ENCODE results near the gene CPTP.

CPTP gene

DNA sequence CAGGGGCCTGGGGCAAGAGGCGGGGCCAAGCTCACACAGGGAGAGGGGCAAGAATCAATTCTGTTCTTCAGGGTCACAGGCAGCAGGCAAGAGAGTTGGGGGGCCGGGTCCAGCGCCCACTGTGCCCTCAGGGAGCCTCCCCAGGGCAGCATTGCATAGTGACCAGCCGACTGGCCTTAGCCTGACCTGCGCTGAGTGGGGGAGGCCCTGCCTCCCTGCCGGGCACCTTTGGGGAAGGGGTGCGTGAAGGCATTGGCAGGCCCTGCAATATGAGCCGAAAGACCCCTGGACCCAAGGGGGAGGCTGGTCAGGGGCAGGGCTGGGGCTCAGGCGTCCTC lies 32.2 kb upstream of the CPTP start:
- no peak for DNase-seq (ENCODE audit: low read depth in 3 of 3)

GRCh38 chr1:1292851-1293250 lies 31.8 kb upstream of the CPTP start:
- DNase-seq (ENCODE audit: low read depth in 3 of 3), result no peak

DNA sequence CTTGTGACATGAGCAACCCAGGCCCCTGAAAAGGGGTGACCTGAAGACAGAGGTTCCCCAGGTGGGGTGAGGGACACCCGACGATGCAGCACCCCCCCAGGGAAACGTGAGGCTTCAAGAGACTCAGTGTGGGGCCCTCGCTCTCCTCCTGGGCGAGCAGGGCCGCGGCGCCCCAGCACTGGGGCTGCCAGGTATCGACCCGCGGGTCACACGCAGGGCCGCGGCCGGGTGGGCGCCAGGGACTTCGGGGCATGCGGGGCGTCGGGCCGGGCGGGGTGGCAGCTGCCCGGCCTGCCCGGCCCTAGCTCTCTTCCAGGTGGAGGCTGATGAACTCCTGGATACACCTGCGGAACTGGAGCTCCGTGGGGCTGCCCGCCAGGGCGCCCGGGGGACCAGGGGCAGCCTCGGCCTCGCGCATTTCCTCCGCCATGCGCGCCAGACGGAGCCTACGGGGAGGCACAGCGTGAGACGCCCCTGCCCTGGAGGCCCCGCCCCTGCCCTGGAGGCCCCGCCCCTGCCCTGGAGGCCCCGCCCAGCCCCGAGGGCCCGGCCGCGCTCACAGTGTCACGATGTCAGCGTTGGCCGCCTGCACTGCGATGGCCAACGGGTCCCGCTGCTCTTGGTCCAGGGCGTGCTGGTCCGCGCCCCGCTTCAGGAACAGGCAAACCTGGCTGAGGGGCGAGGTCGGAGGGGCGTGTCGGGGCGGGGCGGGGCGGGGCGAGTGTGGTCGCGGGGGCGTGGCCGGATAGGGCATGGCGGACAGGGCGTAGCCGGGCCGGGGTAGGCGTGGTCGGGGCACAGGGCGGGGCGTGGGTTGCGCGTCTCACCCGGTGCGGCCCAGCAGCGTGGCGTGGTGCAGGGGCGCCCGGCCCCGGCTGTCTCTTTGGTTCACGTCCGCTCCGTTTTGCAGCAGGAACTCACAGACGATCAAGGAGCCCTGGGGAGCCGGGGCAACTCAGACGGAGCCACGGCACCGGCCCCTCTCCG lies 31.0 kb upstream of the CPTP start:
- no peak for DNase-seq (ENCODE audit: low read depth in 3 of 3)

DNA sequence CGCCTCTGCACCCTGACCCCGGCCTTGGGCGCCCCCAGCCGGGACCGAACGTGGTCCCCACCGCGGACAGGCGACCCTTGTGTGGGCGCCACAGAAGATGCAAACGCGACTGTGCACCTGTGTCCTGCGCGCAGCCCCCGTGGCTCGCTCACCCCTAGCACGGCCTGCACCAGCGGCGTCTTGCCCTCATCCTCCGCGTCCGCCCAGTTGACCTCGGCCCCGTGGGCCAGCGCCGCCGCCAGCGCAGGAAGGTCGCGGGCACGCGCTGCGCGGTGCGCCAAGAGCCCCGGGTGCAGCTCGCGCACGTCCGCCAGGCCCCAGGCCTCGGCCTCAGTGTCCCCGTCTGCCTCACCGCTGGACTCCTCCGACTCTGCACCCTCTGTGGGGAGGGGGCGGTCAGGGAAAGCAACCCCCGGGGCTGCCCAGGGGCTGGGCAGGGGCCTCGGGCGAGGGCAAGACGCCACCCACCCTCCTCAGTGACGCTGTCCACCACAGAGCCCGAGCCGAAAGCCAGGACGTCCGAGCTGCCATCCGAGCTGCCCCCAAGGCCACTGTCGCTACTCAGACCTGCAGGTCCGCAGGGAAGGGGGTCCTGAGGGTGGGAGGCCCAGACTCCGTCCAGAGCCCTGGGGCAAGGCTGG lies 30.2 kb upstream of the CPTP start:
- DNase-seq (ENCODE audit: low read depth in 3 of 3), result no peak

- DNase-seq (ENCODE audit: low read depth in 3 of 3), result no peak
These were observed 29.3 kb upstream of the CPTP start for GRCh38 chr1:1295154-1295923.

GRCh38 chr1:1296070-1297061 lies 28.2 kb upstream of the CPTP start:
- DNase-seq (ENCODE audit: low read depth in 3 of 3), result no peak

GRCh38 chr1:1297802-1298424 lies 26.7 kb upstream of the CPTP start:
- DNase-seq (ENCODE audit: low read depth in 3 of 3), result no peak

GRCh38 chr1:1298861-1299685 lies 25.5 kb upstream of the CPTP start:
- DNase-seq (ENCODE audit: low read depth in 3 of 3), result no peak

GRCh38 chr1:1299686-1300351 lies 24.8 kb upstream of the CPTP start:
- no peak for DNase-seq (ENCODE audit: low read depth in 3 of 3)

DNA sequence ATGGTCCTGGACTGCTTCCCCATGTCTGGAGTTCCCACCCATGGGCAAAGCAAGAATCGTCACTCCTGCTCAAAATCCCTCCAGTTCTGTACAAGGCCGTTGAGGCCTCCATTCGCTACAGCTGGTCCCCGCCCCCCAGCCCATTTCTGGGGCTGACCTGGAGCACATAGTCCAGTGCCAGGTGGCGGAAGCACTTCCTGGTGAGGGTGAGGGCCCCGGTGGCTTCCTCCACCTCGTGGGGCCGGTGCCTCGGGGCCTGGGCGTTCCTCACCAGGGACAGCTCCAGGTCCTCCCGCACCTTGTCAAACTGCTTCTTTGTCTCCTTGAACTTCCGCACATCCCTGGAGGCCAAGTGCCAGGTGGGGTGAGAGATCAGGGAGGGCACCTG lies 24.3 kb upstream of the CPTP start:
- no peak for DNase-seq (ENCODE audit: low read depth in 3 of 3)

- no peak for DNase-seq (ENCODE audit: low read depth in 3 of 3)
These were observed 22.6 kb upstream of the CPTP start for GRCh38 chr1:1302006-1302430.

GRCh38 chr1:1302951-1303509 lies 21.6 kb upstream of the CPTP start:
- no peak for DNase-seq (ENCODE audit: low read depth in 3 of 3)

DNA sequence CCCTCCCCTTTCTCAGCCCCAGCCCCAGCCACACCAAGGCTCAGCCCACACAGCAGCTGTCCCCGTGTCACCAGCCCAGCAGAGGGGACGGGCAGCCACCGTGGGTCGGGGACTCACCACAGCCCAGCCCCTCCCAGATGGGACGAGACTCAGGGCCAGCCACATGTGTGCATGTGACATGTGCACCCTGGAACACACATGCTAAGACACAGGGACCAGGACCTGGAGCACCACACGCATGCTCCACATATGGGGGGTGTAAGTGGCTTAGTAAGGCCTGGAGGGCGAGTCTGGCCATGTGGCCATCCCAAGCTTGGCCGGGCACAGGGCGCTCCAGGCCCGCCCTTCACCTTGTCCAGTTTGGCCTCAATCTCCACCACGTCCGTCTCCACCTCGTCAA lies 20.9 kb upstream of the CPTP start:
- no peak for DNase-seq (ENCODE audit: low read depth in 3 of 3)

DNA sequence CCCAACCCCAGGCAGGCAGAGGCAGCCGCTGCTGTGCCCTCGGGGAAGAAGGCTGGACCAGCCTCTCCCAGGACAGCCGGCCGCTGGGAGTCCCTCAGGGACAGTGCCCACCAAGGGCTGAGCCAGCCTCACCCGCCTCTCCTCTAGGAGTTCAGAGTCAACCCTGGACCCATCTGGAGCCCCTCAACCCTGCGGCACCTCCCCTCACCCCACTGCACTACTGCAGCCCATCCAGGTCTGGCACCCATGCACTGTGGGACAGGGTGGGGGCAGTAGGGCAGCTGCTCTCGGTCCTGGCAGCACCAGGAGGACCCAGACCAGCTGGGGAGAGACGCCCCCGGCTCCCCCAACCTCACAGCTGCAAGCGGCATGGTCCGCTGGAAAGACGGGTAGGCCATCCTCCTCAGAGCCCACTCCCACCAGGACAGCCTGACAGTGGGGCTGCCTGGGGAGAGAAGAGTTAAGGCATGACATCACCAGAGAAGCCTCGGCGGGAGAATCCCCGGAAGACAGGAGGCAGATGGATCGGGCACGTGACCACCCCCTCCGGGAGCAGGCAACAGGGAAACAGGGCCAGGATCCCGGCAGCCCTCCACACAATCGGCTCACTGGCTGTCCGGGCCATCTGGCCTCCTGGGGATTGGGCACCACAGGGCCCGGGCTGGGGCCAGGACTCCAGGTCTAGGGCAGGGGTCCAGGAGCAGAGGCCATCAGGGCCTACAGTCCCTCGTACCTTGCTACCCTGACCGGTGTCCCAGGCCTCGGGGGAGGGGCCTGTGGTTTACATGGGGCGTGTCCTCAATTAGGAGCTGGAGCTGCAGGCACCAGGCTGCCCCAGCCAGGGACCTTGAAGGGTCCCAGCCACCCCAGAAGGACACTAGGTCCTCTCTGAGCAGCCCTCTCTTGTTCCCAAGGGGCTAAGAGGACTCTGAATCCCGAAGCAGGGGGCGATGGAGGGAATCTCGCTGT lies 20.0 kb upstream of the CPTP start:
- no peak for DNase-seq (ENCODE audit: low read depth in 3 of 3)

DNA sequence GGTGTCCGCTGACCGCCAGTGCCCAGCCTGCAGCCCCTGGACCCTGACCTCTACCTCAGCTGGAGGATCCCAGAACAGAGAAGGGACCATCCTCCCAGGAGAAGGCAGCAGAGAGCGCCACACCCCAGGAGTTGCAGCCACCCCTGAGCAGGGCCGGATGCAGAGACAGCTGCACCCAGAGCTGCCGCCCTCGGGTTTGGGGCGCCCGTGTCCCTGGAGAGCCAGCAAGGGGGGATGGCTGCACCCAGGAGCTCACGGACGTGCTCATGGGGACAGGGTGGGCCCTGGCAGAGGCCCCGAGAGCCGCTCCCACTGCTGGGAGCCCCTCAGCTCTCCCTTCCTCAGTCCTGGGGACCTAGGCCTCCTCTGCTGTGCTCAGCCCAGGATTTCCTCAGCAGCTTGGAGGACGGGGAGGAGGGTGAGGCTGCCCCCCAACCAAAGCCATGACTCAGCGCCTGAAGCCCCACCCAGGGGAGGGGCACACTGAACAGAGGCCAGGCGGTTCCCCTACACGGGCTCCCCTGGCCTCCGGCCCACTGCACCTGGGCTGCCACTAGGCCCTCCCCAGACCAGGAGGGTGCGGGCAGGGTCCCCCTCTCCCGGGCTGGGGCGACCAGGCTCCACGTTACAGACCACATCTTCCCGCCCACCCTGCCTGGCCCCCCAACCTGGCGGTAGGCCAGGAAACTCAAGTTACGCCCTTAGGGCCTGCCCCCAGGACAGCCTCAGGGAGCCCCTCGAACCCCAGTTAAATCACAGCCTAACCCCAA lies 19.1 kb upstream of the CPTP start:
- peak in 2 of 3 experiments; percentile 36 to 74 for DNase-seq (ENCODE audit: low read depth in 3 of 3)

DNA sequence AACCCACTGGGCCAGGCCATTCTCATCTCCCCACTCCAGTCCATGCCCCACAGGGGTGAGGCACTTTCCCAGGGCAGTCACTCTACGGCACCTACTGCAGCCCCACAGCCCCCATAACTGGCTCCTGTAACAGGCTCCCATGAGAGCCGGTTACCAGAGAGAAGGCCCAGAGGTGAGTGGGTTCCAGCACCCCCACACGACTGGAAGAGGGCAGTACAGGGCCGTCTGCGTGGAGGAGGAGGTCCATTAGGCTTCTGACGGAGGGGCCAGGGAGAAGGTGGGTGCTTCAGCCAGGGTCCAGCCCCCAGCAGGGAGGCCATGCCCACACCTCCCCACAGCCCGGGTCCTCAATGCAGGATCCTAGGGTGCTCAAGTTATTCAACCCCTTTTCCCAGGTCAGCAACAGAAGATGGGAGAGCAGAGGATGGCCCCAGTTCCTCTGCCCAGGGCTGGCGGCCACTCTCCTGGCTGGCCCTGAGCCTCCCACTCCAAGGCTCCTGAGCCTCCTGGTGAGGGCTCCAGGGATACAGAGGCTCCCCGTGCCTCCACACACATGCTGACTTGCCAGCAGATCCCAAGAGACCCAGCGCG lies 18.4 kb upstream of the CPTP start:
- no peak for DNase-seq (ENCODE audit: low read depth in 3 of 3)
